Measurements from ENCODE around the gene C2orf81.
"Not testable (repeated sequence)": the region's sequence is repeated elsewhere in the genome, so short reads cannot be mapped to it uniquely, and the experiment has no call there.

- TF ChIP-seq CTCF (IDR thresholded peaks at IDR 0.05); MAX (IDR thresholded peaks at IDR 0.05); PBX3 (IDR thresholded peaks at IDR 0.05); BHLHE40 (IDR thresholded peaks at IDR 0.05; ENCODE audit: low read depth, low read length); CHD2 (IDR thresholded peaks at IDR 0.05; ENCODE audit: low read length, partially characterized antibody); HMGXB4 (CRISPR knock-in tag; IDR thresholded peaks at IDR 0.05; ENCODE audit: borderline replicate concordance); POLR2A (IDR thresholded peaks at IDR 0.05; ENCODE audit: low read length); ELK1 (IDR thresholded peaks at IDR 0.05; ENCODE audit: low read depth, low read length); HDAC2 (IDR thresholded peaks at IDR 0.05); RFX5 (IDR thresholded peaks at IDR 0.05): not testable (repeated sequence)
Observed at GRCh38 chr2:74442483-74443297, 21.3 kb upstream of the C2orf81 start.
